ENCODE data around the gene LMAN1L.

The LMAN1L gene

DNA sequence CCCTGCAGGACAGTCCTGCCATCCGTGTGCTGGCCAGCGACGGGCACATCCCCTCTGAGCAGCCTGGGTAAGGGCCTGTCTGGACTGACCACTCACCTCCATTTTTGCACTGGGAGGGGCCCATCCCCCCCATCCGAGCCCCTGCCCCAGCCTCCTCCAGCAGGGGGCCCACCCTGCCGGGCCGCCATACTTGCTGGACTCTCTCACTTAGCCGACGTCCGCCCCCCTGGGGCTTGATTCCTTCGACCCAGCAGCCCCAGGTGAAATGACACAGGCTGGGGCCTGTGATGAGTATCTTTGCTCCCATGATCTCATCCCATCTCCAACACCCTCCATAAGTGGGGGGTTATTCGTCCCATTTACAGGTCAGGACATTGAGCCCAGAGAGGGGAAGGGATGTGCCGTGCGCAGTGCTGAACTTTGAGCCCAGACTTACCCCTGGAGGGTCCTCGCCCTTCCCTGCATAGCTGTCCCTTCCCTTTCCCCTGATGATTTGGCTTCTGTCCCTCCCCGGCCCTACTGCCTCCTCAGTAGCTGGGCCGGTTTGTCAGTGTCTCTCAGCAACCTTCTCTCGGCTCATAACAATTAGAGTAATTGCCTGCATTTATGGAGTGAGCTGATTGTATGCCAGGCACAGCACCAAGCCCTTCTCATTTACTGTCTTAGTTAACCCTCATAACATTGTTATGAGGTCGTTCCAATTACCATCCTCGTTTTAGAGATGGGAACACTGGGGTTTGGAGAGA is 4.2 kb downstream of the LMAN1L start:
- DNase-seq = no peak
- Mint-ChIP-seq H3K9me3 (no peaks in the 10 kb centered on the region), H3K4me3 (no peak overlapping the region), H3K27me3 (peaks cover 9% of the 10 kb centered on the region), H3K4me1 (peaks cover 18% of the 10 kb centered on the region), H3K27ac (peak overlapping the region in 1 of 2 donors; percentile 95)
- no peak for ATAC-seq

DNA sequence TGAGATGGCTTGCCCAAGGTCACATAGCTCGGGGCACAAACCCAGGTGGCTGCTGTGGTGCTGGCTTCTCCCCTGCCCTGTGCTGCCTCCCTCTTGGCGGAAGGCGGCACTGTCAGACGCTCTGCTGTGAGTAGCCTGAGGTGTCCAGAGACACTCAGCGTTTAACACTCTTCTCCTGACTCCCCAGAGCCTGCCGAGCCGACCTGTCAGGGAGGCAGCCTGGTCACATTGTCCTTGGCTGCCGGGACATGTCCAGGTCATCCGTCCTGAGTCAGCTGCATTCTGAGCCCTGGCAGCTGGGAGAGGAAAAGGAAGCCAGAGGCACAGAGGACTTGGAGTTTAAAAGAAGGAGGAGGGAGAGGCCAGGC is 4.7 kb downstream of the LMAN1L start:
- Mint-ChIP-seq H3K4me3 (no peak overlapping the region), H3K9me3 (no peaks in the 10 kb centered on the region), H3K4me1 (peaks cover 18% of the 10 kb centered on the region), H3K27me3 (peaks cover 9% of the 10 kb centered on the region), H3K27ac (no peak overlapping the region)
- DNase-seq (no peak), ATAC-seq (no peak)

DNA sequence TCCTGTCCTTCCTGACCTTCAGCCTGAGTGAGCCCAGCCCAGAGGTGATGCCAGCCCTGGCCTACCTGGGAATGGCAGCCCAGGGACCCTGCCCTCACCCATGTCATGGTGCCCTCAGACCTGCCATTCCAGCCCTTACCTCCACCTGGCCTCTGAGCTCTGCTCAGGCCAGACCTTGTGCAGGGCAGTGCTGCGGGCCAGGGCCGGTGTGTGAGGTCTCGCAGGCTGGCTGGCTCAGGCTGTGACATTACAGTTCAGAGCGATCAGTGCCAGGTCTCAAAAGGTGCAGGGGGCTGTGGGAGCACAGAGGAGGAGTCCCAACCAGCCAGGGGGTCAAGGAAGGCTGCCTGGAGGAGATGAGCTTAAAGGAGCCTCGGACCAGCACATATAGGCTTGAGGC is 7.4 kb downstream of the LMAN1L start:
- DNase-seq (no peak), ATAC-seq (no peak)
- H3K27ac Mint-ChIP-seq = no peak overlapping the region
- H3K9me3 Mint-ChIP-seq = no peaks in the 10 kb centered on the region
- H3K27me3 Mint-ChIP-seq = peaks cover 33% of the 10 kb centered on the region
- no peak overlapping the region for H3K4me3 Mint-ChIP-seq
- peaks cover 18% of the 10 kb centered on the region for H3K4me1 Mint-ChIP-seq

DNA sequence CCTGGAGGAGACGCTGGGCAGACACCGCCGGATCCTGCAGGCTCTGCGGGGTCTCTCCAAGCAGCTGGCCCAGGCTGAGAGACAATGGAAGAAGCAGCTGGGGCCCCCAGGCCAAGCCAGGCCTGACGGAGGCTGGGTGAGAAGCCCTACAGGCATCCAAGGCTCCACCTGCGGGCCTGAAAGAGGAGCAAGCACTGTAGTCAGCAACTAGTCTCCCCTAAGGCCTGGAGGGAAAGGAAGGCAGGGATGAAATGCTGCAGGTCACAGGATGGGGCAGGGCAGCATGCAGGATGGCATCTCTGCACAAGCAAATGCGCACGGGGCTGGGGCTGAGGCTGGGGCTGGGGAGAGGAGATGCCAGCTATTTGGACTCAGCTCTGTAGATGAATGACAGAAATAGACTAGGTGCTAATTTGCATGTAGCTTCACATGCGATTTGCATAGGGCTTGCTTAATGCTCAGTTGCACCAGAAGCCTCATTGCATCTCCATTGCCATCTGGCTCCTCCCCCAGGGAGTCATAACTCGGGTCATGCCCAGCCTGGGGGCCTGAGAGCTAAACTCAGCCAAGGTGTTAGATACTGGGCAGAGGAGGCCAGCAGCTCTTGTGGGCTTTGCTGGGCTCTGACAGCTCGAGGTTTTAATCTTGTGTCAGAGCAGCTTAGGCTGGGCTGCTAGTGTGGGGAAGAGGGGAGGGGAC is 8.6 kb downstream of the LMAN1L start:
- Mint-ChIP-seq H3K27ac (no peak overlapping the region), H3K4me3 (no peak overlapping the region), H3K4me1 (peaks cover 18% of the 10 kb centered on the region), H3K9me3 (no peaks in the 10 kb centered on the region), H3K27me3 (peaks cover 45% of the 10 kb centered on the region)
- no peak for ATAC-seq
- DNase-seq = no peak

DNA sequence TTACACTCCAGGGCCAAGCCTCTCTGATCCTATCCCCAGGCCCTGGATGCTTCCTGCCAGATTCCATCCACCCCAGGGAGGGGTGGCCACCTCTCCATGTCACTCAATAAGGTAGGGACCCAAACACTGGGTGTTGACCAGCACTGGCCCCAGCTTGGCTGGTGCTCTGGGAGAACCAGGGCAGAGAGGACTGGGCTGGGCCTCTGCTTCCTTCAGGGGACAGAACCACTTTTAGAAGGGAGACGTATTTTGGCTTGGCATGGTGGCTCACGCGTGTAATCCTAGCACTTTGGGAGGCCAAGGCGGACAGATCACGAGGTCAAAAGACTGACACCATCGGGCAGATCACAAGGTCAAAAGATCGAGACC is 9.1 kb downstream of the LMAN1L start:
- no peak overlapping the region for H3K4me3 Mint-ChIP-seq

DNA sequence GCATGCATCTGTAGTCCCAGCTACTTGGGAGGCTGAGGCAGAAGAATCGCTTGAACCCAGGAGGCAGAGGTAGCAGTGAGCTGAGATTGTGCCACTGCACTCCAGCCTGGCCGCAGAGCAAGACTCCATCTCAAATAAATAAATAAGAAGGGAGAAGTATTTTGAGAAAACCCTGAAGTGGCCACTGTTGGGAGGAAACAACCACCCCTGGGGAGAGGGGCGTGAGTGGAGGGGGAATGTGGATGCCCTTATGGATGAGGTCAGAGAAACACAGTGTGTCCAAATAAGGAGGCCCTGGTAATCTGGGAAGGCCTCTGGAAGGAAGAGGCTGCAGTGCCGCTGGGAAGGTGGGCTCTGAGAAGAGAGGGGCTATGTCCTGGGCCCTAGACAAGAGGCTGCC is 9.6 kb downstream of the LMAN1L start:
- no peak for ATAC-seq
- Mint-ChIP-seq H3K4me1 (peaks cover 25% of the 10 kb centered on the region), H3K27me3 (peaks cover 51% of the 10 kb centered on the region), H3K27ac (no peak overlapping the region), H3K9me3 (no peaks in the 10 kb centered on the region), H3K4me3 (no peak overlapping the region)
- no peak for DNase-seq

More for the DNA sequence above, 9.1 kb downstream of the LMAN1L start:
- Mint-ChIP-seq H3K27ac (no peak overlapping the region), H3K4me1 (peaks cover 22% of the 10 kb centered on the region), H3K9me3 (no peaks in the 10 kb centered on the region), H3K27me3 (peaks cover 50% of the 10 kb centered on the region)
- no peak for ATAC-seq
- no peak for DNase-seq

DNA sequence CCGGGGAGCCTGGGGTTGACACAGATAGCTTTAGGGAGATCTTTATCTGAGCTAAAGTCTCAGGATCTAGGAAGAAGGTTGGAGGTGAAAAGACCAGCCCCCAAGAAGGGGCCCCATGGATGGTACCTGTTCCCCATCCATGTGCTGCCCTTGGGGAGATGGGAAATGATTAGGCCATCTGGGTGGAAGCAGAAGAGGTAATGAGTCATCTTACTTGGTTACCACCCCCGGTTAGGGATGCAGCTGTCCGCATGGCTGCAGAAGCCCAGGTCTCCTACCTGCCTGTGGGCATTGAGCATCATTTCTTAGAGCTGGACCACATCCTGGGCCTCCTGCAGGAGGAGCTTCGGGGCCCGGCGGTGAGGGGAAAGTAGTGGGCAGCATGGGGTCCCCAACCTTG is 10.7 kb downstream of the LMAN1L start:
- H3K27ac Mint-ChIP-seq = no peak overlapping the region
- H3K9me3 Mint-ChIP-seq = no peaks in the 10 kb centered on the region
- DNase-seq = no peak
- H3K4me1 Mint-ChIP-seq = peaks cover 19% of the 10 kb centered on the region
- H3K27me3 Mint-ChIP-seq = peaks cover 57% of the 10 kb centered on the region
- H3K4me3 Mint-ChIP-seq = no peak overlapping the region
- ATAC-seq = no peak

DNA sequence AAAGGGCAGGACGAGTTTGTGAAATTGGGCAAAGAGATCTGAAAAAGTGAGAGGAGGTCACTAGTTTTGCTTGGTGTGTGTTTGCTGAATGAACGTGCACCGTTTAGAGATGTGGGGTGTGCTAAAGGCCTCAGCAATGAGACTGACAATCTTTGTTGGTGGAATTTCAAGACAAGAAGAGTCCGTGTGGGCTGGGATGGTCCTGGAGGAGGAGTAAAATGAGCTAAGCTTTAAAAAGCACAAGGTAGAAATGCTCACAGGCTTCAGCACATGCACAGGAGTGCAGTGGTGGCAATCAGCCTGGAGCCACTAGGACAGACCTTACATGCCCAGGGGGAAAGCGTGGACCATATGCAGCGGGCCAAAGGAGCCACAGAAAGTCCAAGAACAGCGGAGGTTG is 12.3 kb downstream of the LMAN1L start:
- Mint-ChIP-seq H3K27me3 (peaks cover 64% of the 10 kb centered on the region), H3K4me1 (peaks cover 7% of the 10 kb centered on the region), H3K27ac (no peak overlapping the region), H3K9me3 (no peaks in the 10 kb centered on the region), H3K4me3 (no peak overlapping the region)
- ATAC-seq (no peak), DNase-seq (no peak)

DNA sequence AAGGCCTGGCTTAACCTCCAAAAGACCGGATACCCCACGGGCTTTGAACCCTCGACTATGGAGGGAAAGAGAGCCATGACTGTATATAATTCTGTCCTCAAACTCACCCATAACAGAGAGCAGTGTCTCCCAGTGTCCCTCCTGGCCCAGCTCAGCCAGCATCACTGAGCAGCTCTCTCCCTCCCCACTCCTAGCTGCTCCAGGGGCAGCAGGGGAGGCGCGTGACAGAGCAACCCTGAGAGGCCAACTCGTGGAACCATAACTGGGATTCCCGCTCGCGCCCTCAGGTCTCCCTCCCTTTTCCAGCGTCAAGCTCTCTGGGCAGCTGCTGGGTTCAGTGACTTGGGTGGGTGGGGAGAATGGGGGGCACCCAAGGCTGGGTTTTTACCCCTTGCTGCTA is 13.2 kb downstream of the LMAN1L start:
- Mint-ChIP-seq H3K27ac (no peak overlapping the region), H3K4me3 (no peak overlapping the region), H3K27me3 (peaks cover 73% of the 10 kb centered on the region), H3K9me3 (no peaks in the 10 kb centered on the region), H3K4me1 (peaks cover 7% of the 10 kb centered on the region)
- no peak for ATAC-seq
- no peak for DNase-seq

DNA sequence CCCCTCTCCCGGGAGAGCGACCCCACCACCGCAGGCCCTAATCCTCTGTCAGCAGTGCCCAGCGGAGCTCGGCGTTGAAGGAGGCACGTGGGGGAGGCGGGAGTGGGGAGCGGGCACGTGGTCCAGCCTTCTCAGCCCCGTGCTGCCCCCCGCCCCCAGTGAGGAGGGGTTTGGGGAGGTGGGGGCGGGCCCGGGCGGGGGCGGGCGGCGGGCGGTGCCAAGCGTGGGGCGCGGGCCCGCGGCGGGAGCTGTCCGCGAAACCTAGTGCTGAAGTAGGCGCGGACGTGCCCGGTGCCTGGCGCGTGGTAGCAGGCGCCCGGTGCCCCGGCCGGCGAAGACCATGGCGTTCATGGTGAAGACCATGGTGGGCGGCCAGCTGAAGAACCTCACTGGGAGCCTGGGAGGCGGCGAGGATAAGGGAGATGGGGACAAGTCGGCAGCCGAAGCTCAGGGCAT is 13.8 kb downstream of the LMAN1L start, which contains the start of gene CPLX3:
CPLX3 (plus strand) TSS at position 264 of the 456 bp plus-strand sequence; CDS start at position 341, 77 bp downstream.
- no peaks in the 10 kb centered on the region for H3K9me3 Mint-ChIP-seq
- H3K27ac Mint-ChIP-seq = no peak within 1 kb of the TSS
- peaks cover 7% of the 10 kb centered on the region for H3K4me1 Mint-ChIP-seq
- peak in 1 of 2 donors; percentile 29 for DNase-seq
- peaks cover 76% of the 10 kb centered on the region for H3K27me3 Mint-ChIP-seq
- H3K4me3 Mint-ChIP-seq = no peak within 1 kb of the TSS
- peak; percentile 50 for ATAC-seq

DNA sequence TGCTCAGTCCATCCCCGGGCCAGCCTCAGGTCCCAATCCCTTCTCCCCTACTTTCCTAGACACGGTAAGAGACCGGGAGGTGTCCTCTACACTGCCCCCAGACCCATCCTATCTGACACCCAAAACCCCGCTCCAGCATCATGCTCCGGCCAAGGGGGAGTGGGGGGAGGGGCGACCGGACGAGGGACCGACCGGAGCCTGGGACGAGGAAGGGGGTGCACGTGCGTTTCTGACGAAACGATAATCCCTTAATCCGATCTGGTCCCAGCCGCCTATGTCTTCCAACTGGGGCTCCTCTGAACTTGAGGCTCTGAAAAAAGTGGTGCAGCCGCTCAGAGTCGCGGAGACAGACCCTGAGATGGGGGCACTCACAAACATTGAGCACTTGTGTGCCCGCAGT is 14.3 kb downstream of the LMAN1L start:
- Mint-ChIP-seq H3K27me3 (peaks cover 76% of the 10 kb centered on the region), H3K4me1 (peaks cover 7% of the 10 kb centered on the region), H3K9me3 (no peaks in the 10 kb centered on the region), H3K4me3 (no peak overlapping the region), H3K27ac (no peak overlapping the region)
- ATAC-seq = no peak
- no peak for DNase-seq

DNA sequence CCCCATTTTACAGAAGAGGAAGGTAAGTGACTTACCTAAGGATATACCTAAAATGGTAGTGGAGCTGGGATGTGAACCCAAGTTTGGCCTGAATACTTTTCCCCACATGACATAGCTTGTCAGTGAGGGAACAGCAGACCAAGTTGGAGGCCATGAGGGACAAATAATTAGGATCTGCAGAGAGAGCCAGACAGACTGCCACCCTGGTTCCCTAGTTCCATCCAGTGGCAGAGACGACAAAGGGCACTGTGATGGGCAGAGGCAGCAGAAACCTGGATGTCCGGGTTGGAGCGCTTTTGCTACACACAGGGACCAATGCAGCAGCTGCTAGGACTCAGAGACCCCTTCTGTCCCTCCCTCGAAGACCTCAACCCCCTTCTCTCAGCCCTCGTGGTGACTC is 15.0 kb downstream of the LMAN1L start:
- H3K4me1 Mint-ChIP-seq = peaks cover 7% of the 10 kb centered on the region
- DNase-seq = no peak
- ATAC-seq = no peak
- no peak overlapping the region for H3K4me3 Mint-ChIP-seq
- H3K9me3 Mint-ChIP-seq = no peaks in the 10 kb centered on the region
- H3K27ac Mint-ChIP-seq = no peak overlapping the region
- peaks cover 76% of the 10 kb centered on the region for H3K27me3 Mint-ChIP-seq

DNA sequence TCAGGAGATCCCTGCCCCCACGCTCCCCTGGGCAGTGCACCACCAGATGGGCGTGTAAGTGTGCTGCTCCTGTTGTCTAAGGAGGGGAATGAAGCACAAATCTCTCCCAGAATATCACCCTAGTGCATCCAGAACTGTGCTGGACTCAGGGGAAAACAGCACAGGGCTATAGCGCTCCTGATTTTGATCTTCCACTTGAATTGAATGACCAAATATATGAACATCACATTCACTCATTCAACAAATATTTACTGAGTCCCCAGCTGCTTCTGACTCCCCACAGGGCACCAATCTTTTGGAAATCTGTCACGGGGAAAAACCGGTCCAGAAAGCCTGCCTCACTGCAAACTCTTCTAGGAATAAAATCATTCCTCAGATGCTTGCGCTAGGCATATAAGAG is 16.2 kb downstream of the LMAN1L start:
- H3K27me3 Mint-ChIP-seq = peaks cover 64% of the 10 kb centered on the region
- ATAC-seq (no peak), DNase-seq (no peak)
- H3K4me3 Mint-ChIP-seq = no peak overlapping the region
- no peaks in the 10 kb centered on the region for H3K9me3 Mint-ChIP-seq
- peaks cover 7% of the 10 kb centered on the region for H3K4me1 Mint-ChIP-seq
- no peak overlapping the region for H3K27ac Mint-ChIP-seq

DNA sequence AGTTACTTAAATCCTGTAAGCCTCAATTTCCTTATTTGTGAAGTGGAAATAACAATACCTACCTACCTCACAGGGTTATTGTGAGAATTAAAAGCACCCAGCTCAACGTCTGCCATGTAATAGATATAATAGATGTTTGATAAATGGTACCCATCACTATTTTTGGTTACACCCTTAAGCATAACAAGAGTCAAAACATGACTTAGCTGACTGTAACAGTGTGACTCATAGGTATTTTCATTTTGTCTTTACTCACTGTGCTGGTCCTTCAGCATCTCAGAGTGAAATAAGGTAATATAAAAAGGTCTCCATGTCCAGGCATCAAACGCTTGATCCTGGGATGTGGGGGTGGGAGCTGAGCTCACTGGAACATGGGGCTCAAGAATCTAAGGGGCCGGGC is 16.9 kb downstream of the LMAN1L start:
- ATAC-seq (peak; percentile 75), DNase-seq (no peak)
- Mint-ChIP-seq H3K9me3 (no peaks in the 10 kb centered on the region), H3K4me3 (no peak overlapping the region), H3K27ac (no peak overlapping the region), H3K27me3 (peaks cover 57% of the 10 kb centered on the region), H3K4me1 (peaks cover 7% of the 10 kb centered on the region)

DNA sequence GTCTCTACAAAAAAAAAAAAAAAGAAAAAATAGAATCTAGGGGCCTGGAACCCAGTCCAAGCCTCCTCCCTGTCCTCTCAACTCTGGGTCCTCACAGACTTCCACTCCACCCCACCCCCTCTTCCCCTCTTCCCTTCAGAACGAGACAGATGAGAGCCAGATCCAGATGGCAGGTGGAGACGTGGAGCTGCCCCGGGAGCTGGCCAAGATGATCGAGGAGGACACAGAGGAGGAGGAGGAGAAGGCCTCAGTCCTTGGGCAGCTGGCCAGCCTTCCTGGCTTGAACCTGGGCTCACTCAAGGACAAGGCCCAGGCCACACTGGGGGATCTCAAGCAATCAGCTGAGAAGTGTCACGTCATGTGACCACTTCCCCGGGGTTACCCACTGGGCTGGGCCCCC is 17.4 kb downstream of the LMAN1L start:
- peaks cover 9% of the 10 kb centered on the region for H3K4me1 Mint-ChIP-seq
- no peaks in the 10 kb centered on the region for H3K9me3 Mint-ChIP-seq
- no peak overlapping the region for H3K4me3 Mint-ChIP-seq
- H3K27ac Mint-ChIP-seq = no peak overlapping the region
- DNase-seq = no peak
- no peak for ATAC-seq
- H3K27me3 Mint-ChIP-seq = peaks cover 52% of the 10 kb centered on the region

DNA sequence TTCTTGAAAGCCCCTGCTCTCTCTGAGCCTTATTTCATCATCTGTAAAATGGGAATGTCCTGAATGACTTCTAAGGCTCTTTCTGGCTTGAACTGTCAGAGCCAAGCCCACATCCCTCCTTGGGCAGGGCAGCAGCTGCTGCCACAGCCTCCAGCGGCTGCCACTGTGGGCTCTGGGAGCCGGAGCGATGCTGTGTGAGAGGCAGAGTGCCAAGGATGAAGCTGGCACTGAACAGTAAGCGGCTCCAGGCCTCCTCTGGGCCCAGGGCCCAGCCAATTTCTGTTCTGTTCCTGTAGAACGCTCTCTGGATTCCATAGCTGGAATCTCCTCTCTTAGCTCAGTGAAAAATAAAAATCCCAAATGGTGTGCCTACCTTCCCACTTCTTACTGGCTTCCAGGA is 18.2 kb downstream of the LMAN1L start:
- no peak for ATAC-seq

More for the DNA sequence above, 18.2 kb downstream of the LMAN1L start:
- Mint-ChIP-seq H3K4me1 (peaks cover 17% of the 10 kb centered on the region), H3K9me3 (no peaks in the 10 kb centered on the region), H3K27me3 (peaks cover 44% of the 10 kb centered on the region), H3K4me3 (no peak overlapping the region), H3K27ac (no peak overlapping the region)
- DNase-seq = no peak
